Esophagus squamous epithelium (tissue), 4 donors: ENCODE data around the gene TCF4.

ENCODE experiments used
- POLR2A ChIP-seq, 4 donors: fragments of 450-650 bp; IDR thresholded peaks; one replicate each; pipeline ENCODE4 v1.6.1; 2017; ENCODE audit warnings: antibody characterized with exemption in 4 of 4, mild to moderate bottlenecking in 4 of 4, moderate library complexity in 3 of 4
- TF ChIP-seq, protein P1 (sequence below), 6 experiments: fragments of 450-650 bp in 4 of 6; fragments of 200-600 bp in 2 of 6; sonication (generic) in 2 of 6; IDR thresholded peaks; one replicate each; pipeline ENCODE4 v1.5.1; 2016 to 2019; ENCODE audit warnings: antibody characterized with exemption in 6 of 6, mild to moderate bottlenecking in 4 of 6, moderate library complexity in 4 of 6

DNA sequence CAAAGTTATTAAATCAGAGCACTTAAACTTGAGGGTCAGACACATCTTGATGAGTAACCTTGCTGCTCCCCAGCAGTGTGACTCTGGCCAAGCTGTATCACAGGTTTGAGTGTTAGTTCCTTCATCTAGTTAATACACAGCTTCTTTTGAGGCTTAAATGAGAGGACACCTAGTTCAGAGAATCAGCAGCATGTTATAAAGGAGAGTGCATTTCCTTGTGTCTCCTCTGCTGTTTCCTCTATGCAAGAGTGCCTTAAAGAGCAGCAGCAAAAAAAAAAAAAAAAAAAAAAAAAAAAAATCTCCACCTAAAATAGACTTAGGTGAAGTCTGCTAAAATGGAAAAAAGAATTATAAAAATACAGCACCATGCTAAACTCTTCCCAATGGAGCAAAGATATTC, 261.9 kb downstream of the TCF4 start:
- TF ChIP-seq, protein P1, sequence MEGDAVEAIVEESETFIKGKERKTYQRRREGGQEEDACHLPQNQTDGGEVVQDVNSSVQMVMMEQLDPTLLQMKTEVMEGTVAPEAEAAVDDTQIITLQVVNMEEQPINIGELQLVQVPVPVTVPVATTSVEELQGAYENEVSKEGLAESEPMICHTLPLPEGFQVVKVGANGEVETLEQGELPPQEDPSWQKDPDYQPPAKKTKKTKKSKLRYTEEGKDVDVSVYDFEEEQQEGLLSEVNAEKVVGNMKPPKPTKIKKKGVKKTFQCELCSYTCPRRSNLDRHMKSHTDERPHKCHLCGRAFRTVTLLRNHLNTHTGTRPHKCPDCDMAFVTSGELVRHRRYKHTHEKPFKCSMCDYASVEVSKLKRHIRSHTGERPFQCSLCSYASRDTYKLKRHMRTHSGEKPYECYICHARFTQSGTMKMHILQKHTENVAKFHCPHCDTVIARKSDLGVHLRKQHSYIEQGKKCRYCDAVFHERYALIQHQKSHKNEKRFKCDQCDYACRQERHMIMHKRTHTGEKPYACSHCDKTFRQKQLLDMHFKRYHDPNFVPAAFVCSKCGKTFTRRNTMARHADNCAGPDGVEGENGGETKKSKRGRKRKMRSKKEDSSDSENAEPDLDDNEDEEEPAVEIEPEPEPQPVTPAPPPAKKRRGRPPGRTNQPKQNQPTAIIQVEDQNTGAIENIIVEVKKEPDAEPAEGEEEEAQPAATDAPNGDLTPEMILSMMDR (IDR thresholded peaks at IDR 0.05) = no peak
- TF ChIP-seq POLR2A (IDR thresholded peaks at IDR 0.05) = no peak
